Colon (tissue), 2 donors: ENCODE data around the gene PIP5K1A.
A peak's percentile ranks its signal among the peaks of the same experiment; 100 is the strongest.
"Not testable (repeated sequence)": the region's sequence is repeated elsewhere in the genome, so short reads cannot be mapped to it uniquely, and the experiment has no call there.

Source experiments
- FAIRE-seq: peaks from 2 replicates; lab custom pipeline; 2012; peaks lifted over from hg19 to GRCh38; lab: Jason Lieb, UNC
- donor health status: control.
- donor health status: control.

PIP5K1A gene

GRCh38 chr1:151198254-151199127 lies at the start of gene PIP5K1A:
Gene PIP5K1A, plus strand, starts transcription at chr1:151198552. Its CDS starts 445 bp downstream, at chr1:151198997.
- no peak for FAIRE-seq

- no peak for FAIRE-seq
Measured at GRCh38 chr1:151156515-151156819, 41.9 kb upstream of the PIP5K1A start, which contains the start of gene TNFAIP8L2. Gene TNFAIP8L2, plus strand, starts transcription at chr1:151156649. Its CDS starts 2,049 bp downstream, at chr1:151158698.

GRCh38 chr1:151157067-151157531 lies 41.3 kb upstream of the PIP5K1A start:
- FAIRE-seq, result no peak

- FAIRE-seq, result no peak
Measured at GRCh38 chr1:151158326-151158725, 40.0 kb upstream of the PIP5K1A start.

- FAIRE-seq, result no peak
Measured at GRCh38 chr1:151158751-151159251, 39.6 kb upstream of the PIP5K1A start.

GRCh38 chr1:151159373-151159772 lies 39.0 kb upstream of the PIP5K1A start:
- FAIRE-seq, result no peak

GRCh38 chr1:151164732-151165280 lies 33.5 kb upstream of the PIP5K1A start:
- FAIRE-seq, result no peak

GRCh38 chr1:151165281-151165737 lies 33.0 kb upstream of the PIP5K1A start:
- FAIRE-seq, result no peak

GRCh38 chr1:151165738-151166504 lies 32.4 kb upstream of the PIP5K1A start, which contains the start of the genes LYSMD1 and SCNM1:
Gene LYSMD1, minus strand, starts transcription at chr1:151165902. Its CDS starts 644 bp downstream, at chr1:151165258.
Gene SCNM1, plus strand, starts transcription at chr1:151166144. Its CDS starts 9 bp downstream, at chr1:151166153.
- peak; percentile 79 for FAIRE-seq

GRCh38 chr1:151166505-151166956 lies 31.8 kb upstream of the PIP5K1A start:
- no peak for FAIRE-seq

- no peak for FAIRE-seq
Measured at GRCh38 chr1:151167116-151167515, 31.2 kb upstream of the PIP5K1A start.

GRCh38 chr1:151171190-151171589 lies 27.2 kb upstream of the PIP5K1A start:
- FAIRE-seq, result no peak

- no peak for FAIRE-seq
Measured at GRCh38 chr1:151175041-151175741, 23.2 kb upstream of the PIP5K1A start.

- no peak for FAIRE-seq
Measured at GRCh38 chr1:151175863-151176262, 22.5 kb upstream of the PIP5K1A start, which contains the start of gene TMOD4. Gene TMOD4, minus strand, starts transcription at chr1:151175981. Its CDS starts 1,106 bp downstream, at chr1:151174875.

GRCh38 chr1:151176514-151177045 lies 21.8 kb upstream of the PIP5K1A start:
- no peak for FAIRE-seq

GRCh38 chr1:151184211-151184610 lies 14.1 kb upstream of the PIP5K1A start:
- no peak for FAIRE-seq

- no peak for FAIRE-seq
Measured at GRCh38 chr1:151187205-151187604, 11.1 kb upstream of the PIP5K1A start.

- not testable (repeated sequence) for FAIRE-seq
Measured at GRCh38 chr1:151188667-151189066, 9.7 kb upstream of the PIP5K1A start.

- no peak for FAIRE-seq
Measured at GRCh38 chr1:151189637-151190445, 8.5 kb upstream of the PIP5K1A start, which contains the start of gene VPS72. Gene VPS72, minus strand, starts transcription at chr1:151190197. Its CDS starts 76 bp downstream, at chr1:151190121.

- no peak for FAIRE-seq
Measured at GRCh38 chr1:151192047-151192446, 6.3 kb upstream of the PIP5K1A start.
